Peyer's patch (tissue), 4 donors: ENCODE data around the gene LRCH2. TPM values are rescaled to one million over a fixed set of nuclear protein-coding genes. Genes with fewer than 3 reads are reported as not detected.

Experiments
- DNase-seq, 3 donors: peaks; one replicate each; pipeline ENCODE4 v3.0.0-alpha.2; 2017 to 2019
- H3K27ac ChIP-seq, 4 donors: fragments of 200-600 bp; sonication (generic); one replicate each; pipeline ENCODE4 v1.5.1; 2016 to 2019
- H3K27me3 ChIP-seq, 2 donors: fragments of 200-600 bp; sonication (generic); one replicate each; pipeline ENCODE4 v1.5.1; 2019
- H3K36me3 ChIP-seq, 3 donors: fragments of 200-600 bp; sonication (generic); one replicate each; pipeline ENCODE4 v1.5.1; 2016 to 2019
- H3K4me1 ChIP-seq, 4 donors: fragments of 200-600 bp; sonication (generic); one replicate each; pipeline ENCODE4 v1.5.1; 2016 to 2019
- H3K4me3 ChIP-seq, 4 donors: fragments of 200-600 bp; sonication (generic); 1 replicate in 3 of 4; 2 replicates in 1 of 4; pipeline ENCODE4 v1.5.1; 2016 to 2019; ENCODE audit warnings: mild to moderate bottlenecking in 1 of 4
- H3K9me3 ChIP-seq, 4 donors: fragments of 200-600 bp; sonication (generic); one replicate each; pipeline ENCODE4 v1.5.1; 2016 to 2019; ENCODE audit warnings: mild to moderate bottlenecking in 1 of 4
- POLR2A ChIP-seq, 2 donors: fragments of 450-650 bp; IDR thresholded peaks; one replicate each; pipeline ENCODE4 v1.5.1; 2017; ENCODE audit warnings: antibody characterized with exemption in 2 of 2, mild to moderate bottlenecking in 2 of 2, moderate library complexity in 2 of 2
- total RNA-seq, 4 donors: library from RNA; depleted of rRNA; stranded (reverse); fragments of >200 nt; gene quantifications; one replicate each; pipeline ENCODE4 v1.1.0, GENCODE V29; 2016
- TF ChIP-seq, protein P1 (sequence below), 6 experiments: fragments of 450-650 bp in 4 of 6; fragments of 200-600 bp in 2 of 6; sonication (generic) in 1 of 6; IDR thresholded peaks; one replicate each; pipeline ENCODE4 v1.5.1; 2017 to 2019; ENCODE audit warnings: antibody characterized with exemption in 6 of 6, mild to moderate bottlenecking in 3 of 6, moderate library complexity in 1 of 6

Gene LRCH2
- total RNA-seq, 4 donors from 2014 or later, result 1.6 to 11.6 (median 2.2) TPM

DNA sequence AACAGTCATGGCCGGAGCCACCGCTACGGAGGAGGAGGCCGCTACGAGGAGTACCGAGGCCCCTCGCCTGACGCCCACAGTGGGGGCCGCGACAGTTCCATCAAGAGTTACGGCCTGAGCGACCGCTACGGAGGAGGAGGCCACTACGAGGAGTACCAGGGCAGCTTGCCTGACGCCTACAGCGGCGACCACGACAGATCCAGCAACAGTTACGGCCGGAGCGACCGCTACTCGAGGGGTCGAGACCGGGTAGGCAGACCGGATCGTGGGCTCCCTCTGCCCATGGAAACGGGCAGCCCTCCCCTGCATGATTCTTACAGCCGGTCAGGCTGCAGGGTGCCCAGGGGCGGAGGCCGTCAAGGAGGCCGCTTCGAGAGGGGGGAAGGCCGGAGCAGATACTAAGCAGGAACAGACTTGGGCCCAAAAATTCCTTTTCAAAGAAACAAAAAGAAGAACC lies 41.6 kb downstream of the LRCH2 start:
- H3K9me3 ChIP-seq, result no peaks in the 10 kb centered on the region
- TF ChIP-seq POLR2A (IDR thresholded peaks at IDR 0.05), result no peak
- TF ChIP-seq, protein P1, sequence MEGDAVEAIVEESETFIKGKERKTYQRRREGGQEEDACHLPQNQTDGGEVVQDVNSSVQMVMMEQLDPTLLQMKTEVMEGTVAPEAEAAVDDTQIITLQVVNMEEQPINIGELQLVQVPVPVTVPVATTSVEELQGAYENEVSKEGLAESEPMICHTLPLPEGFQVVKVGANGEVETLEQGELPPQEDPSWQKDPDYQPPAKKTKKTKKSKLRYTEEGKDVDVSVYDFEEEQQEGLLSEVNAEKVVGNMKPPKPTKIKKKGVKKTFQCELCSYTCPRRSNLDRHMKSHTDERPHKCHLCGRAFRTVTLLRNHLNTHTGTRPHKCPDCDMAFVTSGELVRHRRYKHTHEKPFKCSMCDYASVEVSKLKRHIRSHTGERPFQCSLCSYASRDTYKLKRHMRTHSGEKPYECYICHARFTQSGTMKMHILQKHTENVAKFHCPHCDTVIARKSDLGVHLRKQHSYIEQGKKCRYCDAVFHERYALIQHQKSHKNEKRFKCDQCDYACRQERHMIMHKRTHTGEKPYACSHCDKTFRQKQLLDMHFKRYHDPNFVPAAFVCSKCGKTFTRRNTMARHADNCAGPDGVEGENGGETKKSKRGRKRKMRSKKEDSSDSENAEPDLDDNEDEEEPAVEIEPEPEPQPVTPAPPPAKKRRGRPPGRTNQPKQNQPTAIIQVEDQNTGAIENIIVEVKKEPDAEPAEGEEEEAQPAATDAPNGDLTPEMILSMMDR (IDR thresholded peaks at IDR 0.05), result no peak
- no peak overlapping the region for H3K27ac ChIP-seq
- H3K36me3 ChIP-seq, result no peaks in the 10 kb centered on the region
- no peak for DNase-seq
- H3K4me1 ChIP-seq, result no peaks in the 10 kb centered on the region
- H3K4me3 ChIP-seq, result no peak overlapping the region
- no peaks in the 10 kb centered on the region for H3K27me3 ChIP-seq

DNA sequence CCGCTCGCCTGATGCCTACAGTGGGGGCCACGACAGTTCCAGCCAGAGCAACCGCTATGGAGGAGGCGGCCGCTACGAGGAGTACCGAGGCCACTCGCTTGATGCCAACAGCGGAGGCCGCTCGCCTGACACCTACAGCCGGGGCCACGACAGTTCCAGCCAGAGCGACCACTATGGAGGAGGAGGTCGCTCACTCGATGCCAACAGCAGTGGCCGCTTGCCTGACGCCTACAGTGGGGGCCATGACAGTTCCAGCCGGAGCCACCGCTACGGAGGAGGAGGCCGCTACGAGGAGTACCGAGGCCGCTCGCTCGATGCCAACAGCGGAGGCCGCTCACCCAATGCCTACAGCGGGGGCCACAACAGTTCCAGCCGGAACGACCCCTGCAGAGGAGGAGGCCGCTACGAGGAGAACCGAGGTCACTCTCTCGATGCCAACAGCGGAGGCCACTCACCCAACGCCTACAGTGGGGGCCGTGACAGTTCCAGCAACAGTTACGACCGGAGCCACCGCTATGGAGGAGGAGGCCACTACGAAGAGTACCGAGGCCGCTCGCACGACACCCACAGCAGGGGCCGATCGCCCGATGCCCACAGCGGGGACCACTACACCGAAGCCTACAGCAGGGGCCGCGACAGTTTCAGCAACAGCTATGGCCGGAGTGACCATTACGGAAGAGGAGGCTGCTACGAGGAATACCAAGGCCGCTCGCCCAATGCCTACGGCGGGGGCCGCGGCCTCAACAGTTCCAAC lies 42.2 kb downstream of the LRCH2 start:
- Histone ChIP-seq H3K4me1 (no peaks in the 10 kb centered on the region), H3K27me3 (no peaks in the 10 kb centered on the region), H3K36me3 (no peaks in the 10 kb centered on the region), H3K9me3 (no peaks in the 10 kb centered on the region), H3K27ac (no peak overlapping the region), H3K4me3 (no peak overlapping the region)
- no peak for DNase-seq
- no peak for TF ChIP-seq POLR2A (IDR thresholded peaks at IDR 0.05)
- TF ChIP-seq, protein P1 (IDR thresholded peaks at IDR 0.05), result no peak

DNA sequence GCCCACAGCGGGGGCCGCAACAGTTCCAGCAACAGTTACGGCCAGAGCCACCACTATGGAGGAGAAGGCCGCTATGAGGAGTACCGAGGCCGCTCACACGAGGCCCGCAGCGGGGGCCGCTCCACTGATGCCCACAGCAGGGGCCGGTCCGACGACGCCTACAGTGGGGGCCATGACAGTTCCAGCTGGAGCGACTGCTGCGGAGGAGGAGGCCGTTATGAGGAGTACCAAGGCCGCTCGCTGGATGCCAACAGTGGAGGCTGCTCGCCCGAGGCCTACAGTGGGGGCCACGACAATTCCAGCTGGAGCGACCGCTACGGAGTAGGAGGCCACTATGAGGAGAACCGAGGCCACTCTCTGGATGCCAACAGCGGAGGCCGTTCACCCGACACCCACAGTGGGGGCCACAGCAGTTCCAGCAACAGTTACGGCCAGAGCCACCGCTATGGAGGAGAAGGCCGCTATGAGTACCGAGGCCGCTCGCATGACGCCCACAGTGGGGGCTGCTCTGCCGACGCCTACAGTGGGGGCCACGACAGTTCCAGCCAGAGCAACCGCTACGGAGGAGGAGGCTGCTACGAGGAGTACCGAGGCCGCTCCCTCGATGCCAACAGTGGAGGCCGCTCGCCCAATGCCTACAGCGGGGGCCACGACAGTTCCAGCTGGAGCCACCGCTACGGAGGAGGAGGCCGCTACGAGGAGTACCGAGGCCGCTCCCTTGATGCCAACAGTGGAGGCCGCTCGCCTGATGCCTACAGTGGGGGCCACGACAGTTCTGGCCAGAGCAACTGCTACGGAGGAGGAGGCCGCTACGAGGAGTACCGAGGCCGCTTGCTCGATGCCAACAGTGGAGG lies 43.0 kb downstream of the LRCH2 start:
- Histone ChIP-seq H3K27me3 (no peaks in the 10 kb centered on the region), H3K27ac (no peak overlapping the region), H3K4me1 (no peaks in the 10 kb centered on the region), H3K9me3 (no peaks in the 10 kb centered on the region), H3K36me3 (no peaks in the 10 kb centered on the region), H3K4me3 (no peak overlapping the region)
- DNase-seq, result no peak
- TF ChIP-seq POLR2A (IDR thresholded peaks at IDR 0.05), result no peak
- TF ChIP-seq, protein P1 (IDR thresholded peaks at IDR 0.05), result no peak

DNA sequence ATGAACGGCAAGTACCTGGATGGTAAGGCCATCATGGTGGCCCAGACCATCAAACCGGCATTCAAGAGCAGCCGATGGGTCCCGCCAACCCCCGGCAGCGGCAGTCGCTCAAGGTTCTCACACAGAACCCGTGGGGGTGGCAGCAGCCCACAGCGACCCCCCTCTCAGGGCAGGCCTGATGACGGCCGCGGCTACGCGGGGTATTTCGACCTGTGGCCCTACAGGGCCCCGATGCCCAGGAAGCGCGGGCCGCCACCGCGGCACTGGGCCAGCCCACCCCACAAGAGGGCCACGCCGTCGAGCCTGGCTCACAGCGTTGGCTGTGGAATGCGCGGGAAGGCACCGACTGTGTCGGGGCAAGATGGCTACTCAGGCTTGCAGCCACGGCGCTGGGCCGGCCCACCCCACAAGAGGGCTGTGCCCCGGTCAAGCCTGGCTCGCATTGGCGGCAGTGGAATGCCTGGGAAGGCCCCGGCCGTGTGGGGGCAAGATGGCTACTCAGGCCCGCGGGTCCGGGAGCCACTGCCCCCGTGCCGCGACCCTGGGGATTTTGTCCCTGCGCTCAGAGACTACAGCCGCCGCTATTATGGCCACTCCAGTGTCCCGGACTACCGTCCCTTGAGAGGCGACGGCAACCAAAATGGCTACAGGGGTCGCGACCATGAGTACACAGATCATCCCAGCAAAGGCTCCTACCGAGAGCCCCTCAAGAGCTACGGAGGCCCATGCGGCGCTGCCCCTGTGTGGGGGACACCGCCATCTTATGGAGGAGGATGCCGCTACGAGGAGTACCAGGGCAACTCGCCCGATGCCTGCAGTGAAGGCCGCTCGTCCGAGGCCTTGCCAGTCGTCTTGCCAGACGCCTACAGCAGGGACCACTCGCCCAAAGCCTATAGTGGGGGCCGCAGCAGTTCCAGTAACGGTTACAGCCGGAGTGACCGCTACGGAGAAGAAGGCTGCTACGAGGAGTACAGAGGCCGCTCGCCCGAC lies 44.0 kb downstream of the LRCH2 start:
- H3K27ac ChIP-seq, result no peak overlapping the region
- H3K27me3 ChIP-seq, result no peaks in the 10 kb centered on the region
- no peaks in the 10 kb centered on the region for H3K4me1 ChIP-seq
- H3K4me3 ChIP-seq, result no peak overlapping the region
- H3K36me3 ChIP-seq, result no peaks in the 10 kb centered on the region
- no peak for DNase-seq
- no peaks in the 10 kb centered on the region for H3K9me3 ChIP-seq
- TF ChIP-seq POLR2A (IDR thresholded peaks at IDR 0.05), result no peak
- TF ChIP-seq, protein P1 (IDR thresholded peaks at IDR 0.05), result no peak

DNA sequence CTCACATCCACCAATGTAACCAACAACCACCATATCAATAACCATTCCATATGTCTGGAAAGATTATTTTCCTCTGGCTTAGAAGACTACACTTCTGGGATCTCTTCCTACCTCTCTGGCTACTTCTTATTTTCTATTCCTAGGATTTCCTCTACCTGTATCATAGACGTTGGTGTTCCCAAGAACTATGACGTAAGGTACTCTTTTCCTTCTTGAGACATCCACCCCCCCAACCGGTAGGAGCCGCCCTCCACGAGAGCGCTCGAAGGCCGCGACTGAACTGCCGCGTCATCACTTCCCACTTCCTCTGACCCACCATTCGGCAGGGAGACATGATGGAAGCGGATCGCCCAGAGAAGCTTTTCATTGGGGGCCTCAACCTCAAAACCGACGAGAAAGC lies 44.8 kb downstream of the LRCH2 start, which contains the start of gene RBMXL3:
TSS of gene RBMXL3 (plus strand) at position 301 of the 400 bp plus-strand sequence. CDS start at position 333, 32 bp downstream.
- no peak for TF ChIP-seq POLR2A (IDR thresholded peaks at IDR 0.05)
- TF ChIP-seq, protein P1 (IDR thresholded peaks at IDR 0.05), result no peak
- no peaks in the 10 kb centered on the region for H3K27me3 ChIP-seq
- DNase-seq, result no peak

More for the DNA sequence above, 44.8 kb downstream of the LRCH2 start, which contains the start of gene RBMXL3:
- no peak within 1 kb of the TSS for H3K4me3 ChIP-seq
- H3K36me3 ChIP-seq, result no peaks in the 10 kb centered on the region
- no peaks in the 10 kb centered on the region for H3K9me3 ChIP-seq
- H3K4me1 ChIP-seq, result no peaks in the 10 kb centered on the region
- no peak within 1 kb of the TSS for H3K27ac ChIP-seq
